GM12874 (cell line): ENCODE measurements around the gene LLGL2.

Source experiments
- CTCF ChIP-seq: IDR thresholded peaks from 2 replicates; pipeline ENCODE4 v1.5.1; 2011; ENCODE audit warnings: low read depth, mild to moderate bottlenecking, control low read depth, low read length, moderate library complexity; ENCODE audit not compliant: insufficient read depth

Gene LLGL2

GRCh38 chr17:75555679-75556153 is 30.2 kb downstream of the LLGL2 start:
- TF ChIP-seq CTCF, result no peak

- no peak for TF ChIP-seq CTCF
Observed at GRCh38 chr17:75557075-75557851, 31.8 kb downstream of the LLGL2 start.

- TF ChIP-seq CTCF, result no peak
Observed at GRCh38 chr17:75557852-75558665, 32.6 kb downstream of the LLGL2 start.

GRCh38 chr17:75558666-75559530 is 33.4 kb downstream of the LLGL2 start:
- TF ChIP-seq CTCF, result no peak

GRCh38 chr17:75559958-75560533 is 34.5 kb downstream of the LLGL2 start:
- TF ChIP-seq CTCF, result no peak

GRCh38 chr17:75561927-75562603 is 36.6 kb downstream of the LLGL2 start:
- TF ChIP-seq CTCF, result no peak
